AG04449 (cell line): ENCODE data around the gene DOCK3.
A peak's percentile ranks its signal among the peaks of the same experiment; 100 is the strongest.
"Not testable (repeated sequence)": the region's sequence is repeated elsewhere in the genome, so short reads cannot be mapped to it uniquely, and the experiment has no call there.

Source experiments
- CTCF ChIA-PET: fragments of 350-600 bp; formaldehyde crosslinking; extraction: SDS; loops from one replicate; lab custom pipeline; 2021; ENCODE audit warnings: antibody characterized with exemption; lab: Yijun Ruan, JAX
- POLR2A ChIA-PET: fragments of 400-600, 350-600 bp; formaldehyde crosslinking; extraction: SDS; loops from one replicate; lab custom pipeline; 2020; ENCODE audit warnings: antibody characterized with exemption, inconsistent platforms; lab: Yijun Ruan, JAX
- DNase-seq: peaks from one replicate; pipeline ENCODE4 v3.0.0-alpha.2; 2010; ENCODE audit warnings: low read depth, low spot score
- H3K4me3 ChIP-seq: 2 replicates; pipeline ENCODE4 v1.5.1; 2011; ENCODE audit warnings: low read depth, mild to moderate bottlenecking, control low read depth, low read length
- CTCF ChIP-seq: IDR thresholded peaks from one replicate; pipeline ENCODE4 v1.5.1; 2011; ENCODE audit warnings: mild to moderate bottlenecking, moderate library complexity, low read length, control low read depth, inconsistent platforms; ENCODE audit not compliant: insufficient read depth; ENCODE audit errors: missing control alignments

Gene DOCK3

GRCh38 chr3:50953825-50954414 is 279.2 kb downstream of the DOCK3 start:
- no peak overlapping the region for H3K4me3 ChIP-seq
- ChIA-PET POLR2A (no interaction called here), CTCF (no interaction called here)
- no peak for TF ChIP-seq CTCF
- no peak for DNase-seq

GRCh38 chr3:50961386-50961785 is 286.7 kb downstream of the DOCK3 start:
- no peak for TF ChIP-seq CTCF
- no peak for DNase-seq
- POLR2A ChIA-PET = no interaction called here
- H3K4me3 ChIP-seq = no peak overlapping the region
- CTCF ChIA-PET = interaction anchor here (1.4 kb wide), 1 partner anchor 345 kb away, joined by 3 read pairs; the partner anchor contains the start of gene MAPKAPK3

GRCh38 chr3:50971487-50971924 is 296.8 kb downstream of the DOCK3 start:
- peak; percentile 74 for TF ChIP-seq CTCF
- no peak overlapping the region for H3K4me3 ChIP-seq
- no peak for DNase-seq
- POLR2A ChIA-PET = no interaction called here
- CTCF ChIA-PET = interaction anchor here (0.8 to 1.5 kb wide), 4 partner anchors 10 to 418 kb away, joined by 3 to 8 read pairs (median 4); no protein-coding TSS in a partner anchor

GRCh38 chr3:50972029-50972428 is 297.3 kb downstream of the DOCK3 start:
- TF ChIP-seq CTCF = no peak
- ChIA-PET POLR2A (no interaction called here), CTCF (interaction anchor here (0.8 to 1.5 kb wide), 4 partner anchors 10 to 417 kb away, joined by 3 to 8 read pairs (median 4); no protein-coding TSS in a partner anchor)
- H3K4me3 ChIP-seq = no peak overlapping the region
- DNase-seq = no peak

- POLR2A ChIA-PET = interaction anchor here (0.9 kb wide), 1 partner anchor 50 kb away, joined by 3 read pairs; no protein-coding TSS in a partner anchor
- DNase-seq, H3K4me3 ChIP-seq, CTCF ChIA-PET: not testable (repeated sequence)
Measured at GRCh38 chr3:50978586-50978985, 303.9 kb downstream of the DOCK3 start.

- POLR2A ChIA-PET = interaction anchor here (0.9 kb wide), 1 partner anchor 49 kb away, joined by 3 read pairs; no protein-coding TSS in a partner anchor
- CTCF ChIA-PET = no interaction called here
- H3K4me3 ChIP-seq = no peak overlapping the region
- DNase-seq = no peak
- no peak for TF ChIP-seq CTCF
Measured at GRCh38 chr3:50978991-50979667, 304.4 kb downstream of the DOCK3 start.
